Pulmonary artery endothelial cell (primary cell): ENCODE measurements around the gene TMEM273. TPM values are rescaled to one million over a fixed set of nuclear protein-coding genes. Genes with fewer than 3 reads are reported as not detected.

Source experiments
- DNase-seq: peaks from one replicate; pipeline ENCODE4 v3.0.0-alpha.2; 2011; ENCODE audit warnings: low read depth, low spot score
- total RNA-seq: library from RNA; depleted of rRNA; stranded (reverse); fragments of >200 nt; gene quantifications from 2 replicates; pipeline ENCODE4 v1.2.3, GENCODE V29; 2014

Gene TMEM273
- total RNA-seq, 1 donor from 2014 or later: 1.3 TPM

- DNase-seq: no peak
Observed at GRCh38 chr10:49164559-49165188, 23.5 kb downstream of the TMEM273 start.

DNA sequence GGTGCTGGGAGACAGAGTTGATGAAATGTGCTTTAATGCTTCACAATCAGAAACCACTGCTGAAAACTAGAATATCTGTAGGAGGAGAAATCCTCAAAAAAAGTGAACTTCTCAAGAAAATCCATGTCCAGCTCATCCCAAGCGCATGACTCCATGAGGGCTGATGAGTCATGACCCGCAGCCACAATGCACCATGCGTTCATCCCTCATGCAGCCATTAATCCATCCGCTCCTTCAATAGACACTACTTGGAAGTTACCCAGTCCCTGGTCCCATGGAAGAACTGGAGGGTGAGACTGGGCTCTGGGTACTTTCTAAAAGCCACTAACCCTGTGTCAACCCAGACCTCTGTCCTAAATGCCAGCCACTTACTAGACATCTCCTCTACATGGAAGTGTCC lies 24.4 kb downstream of the TMEM273 start:
- no peak for DNase-seq

GRCh38 chr10:49162761-49163310 lies 25.4 kb downstream of the TMEM273 start:
- DNase-seq: no peak

- DNase-seq: no peak
Observed at GRCh38 chr10:49162063-49162462, 26.1 kb downstream of the TMEM273 start.

GRCh38 chr10:49161411-49161997 lies 26.7 kb downstream of the TMEM273 start:
- no peak for DNase-seq

- no peak for DNase-seq
Observed at GRCh38 chr10:49160814-49161213, 27.4 kb downstream of the TMEM273 start.

GRCh38 chr10:49160110-49160509 lies 28.1 kb downstream of the TMEM273 start:
- DNase-seq: no peak

DNA sequence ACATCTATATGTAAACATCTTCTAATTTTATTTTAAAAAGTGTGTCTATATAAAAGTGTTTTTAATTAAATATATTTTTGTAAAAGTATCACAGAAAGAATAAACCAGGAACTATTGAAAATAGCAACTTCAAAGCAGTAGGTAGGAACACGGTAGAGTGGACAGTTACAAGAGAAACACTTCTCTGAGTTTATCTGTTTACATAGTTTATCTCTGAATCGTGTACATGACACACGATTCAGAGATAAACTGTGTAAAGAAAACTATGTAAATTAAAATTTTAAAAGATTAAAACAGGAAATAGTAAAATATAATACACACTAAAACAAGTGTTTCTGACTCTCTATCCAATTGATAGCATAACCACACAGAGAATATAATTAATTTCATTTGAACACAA lies 29.3 kb downstream of the TMEM273 start:
- DNase-seq: no peak

DNA sequence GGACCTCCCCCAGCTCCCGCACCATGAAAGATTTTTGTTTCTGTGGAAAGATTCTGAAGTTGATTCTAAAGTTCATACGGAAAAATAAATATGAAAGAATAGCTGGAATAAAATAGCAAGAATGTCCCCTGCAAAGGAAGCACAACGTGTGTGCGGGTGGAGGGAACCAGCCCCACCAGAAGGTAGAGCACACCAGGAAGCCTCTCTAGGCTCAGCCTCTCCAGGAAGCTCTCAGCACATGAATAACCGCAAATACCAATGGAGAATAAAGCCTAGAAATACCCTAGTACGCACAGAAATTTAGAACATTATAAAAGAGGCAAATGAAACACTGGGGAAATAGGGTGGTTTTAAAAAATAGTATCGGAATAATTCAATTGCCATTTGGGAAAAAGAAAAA lies 29.8 kb downstream of the TMEM273 start:
- DNase-seq: no peak

DNA sequence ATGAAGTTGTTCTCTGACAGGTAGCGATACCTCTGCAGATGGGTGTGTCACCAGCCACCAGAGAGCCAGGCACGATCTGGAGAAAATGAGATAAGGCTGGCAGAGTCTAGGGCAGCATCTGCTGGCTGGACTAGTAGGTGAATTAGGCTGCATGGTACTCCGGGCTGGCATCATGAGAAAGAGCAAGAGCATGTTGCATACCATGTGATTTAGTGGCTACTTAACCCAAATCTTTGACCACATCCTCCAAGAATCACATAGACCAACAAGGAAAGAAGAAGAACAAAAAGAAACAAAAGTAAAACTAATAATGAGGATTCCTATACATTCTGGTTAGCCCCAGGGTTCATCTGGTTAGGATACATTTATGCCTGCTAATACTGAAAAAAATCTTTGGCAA lies 31.0 kb downstream of the TMEM273 start:
- DNase-seq: no peak

- no peak for DNase-seq
Observed at GRCh38 chr10:49154641-49155040, 33.5 kb downstream of the TMEM273 start.

DNA sequence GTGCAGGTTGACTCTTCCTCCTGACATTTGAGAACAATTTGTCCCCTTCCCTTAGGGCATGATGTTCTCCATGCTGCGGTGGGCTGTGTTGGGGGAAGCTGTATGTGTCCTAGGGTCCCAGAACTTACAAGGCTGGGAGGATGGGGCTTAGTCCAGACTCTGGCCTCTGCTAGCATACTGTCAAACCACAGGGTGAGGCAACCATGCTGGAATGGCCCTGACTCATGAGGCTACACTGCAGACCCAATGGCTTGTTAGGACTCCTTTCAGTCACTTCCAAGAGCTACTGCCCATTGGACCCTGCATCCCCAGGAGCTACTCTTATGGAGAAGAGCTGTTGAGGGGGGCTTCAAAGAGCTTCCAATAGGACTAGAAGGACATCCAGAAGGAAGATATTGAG lies 34.2 kb downstream of the TMEM273 start:
- no peak for DNase-seq

- no peak for DNase-seq
Observed at GRCh38 chr10:49153115-49153514, 35.1 kb downstream of the TMEM273 start.

DNA sequence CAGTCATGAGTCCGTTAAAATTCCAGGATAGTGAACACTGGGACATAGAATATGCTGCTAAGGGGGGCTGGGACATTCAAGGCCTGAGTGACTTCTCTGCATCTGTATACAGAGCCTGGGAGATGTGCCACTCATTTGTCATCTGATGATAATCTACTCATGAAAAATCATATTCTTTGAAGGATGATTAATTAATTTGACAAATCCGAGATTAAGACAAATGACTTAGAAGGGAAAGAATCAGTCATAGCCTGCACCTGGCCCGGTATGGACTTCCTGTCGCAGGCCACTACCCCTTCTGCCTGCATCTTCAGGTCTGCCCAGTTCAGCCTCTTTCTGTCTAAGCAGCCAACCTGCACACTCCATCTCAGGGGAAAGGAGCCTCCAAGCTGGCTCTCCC lies 35.5 kb downstream of the TMEM273 start:
- no peak for DNase-seq

GRCh38 chr10:49152037-49152436 lies 36.2 kb downstream of the TMEM273 start:
- no peak for DNase-seq

DNA sequence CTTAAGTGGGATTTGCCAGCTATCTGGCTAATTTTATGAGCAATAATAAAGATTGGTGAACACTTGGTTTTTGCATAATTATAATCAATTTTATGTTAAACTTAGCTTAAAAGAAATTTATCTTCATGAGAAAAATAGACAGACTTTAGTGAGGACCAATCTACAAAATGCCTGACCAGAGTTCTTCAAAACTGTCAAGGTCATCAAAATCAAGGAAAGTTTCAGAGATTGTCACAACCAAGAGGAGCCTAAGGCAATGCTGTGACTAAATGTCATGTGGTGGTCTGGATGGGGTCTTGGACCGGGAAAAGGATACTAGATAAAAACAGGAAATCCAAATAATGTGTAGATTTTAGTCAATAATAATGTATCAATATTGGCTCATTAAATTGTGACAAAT lies 36.7 kb downstream of the TMEM273 start:
- no peak for DNase-seq

GRCh38 chr10:49151025-49151445 lies 37.2 kb downstream of the TMEM273 start:
- no peak for DNase-seq

DNA sequence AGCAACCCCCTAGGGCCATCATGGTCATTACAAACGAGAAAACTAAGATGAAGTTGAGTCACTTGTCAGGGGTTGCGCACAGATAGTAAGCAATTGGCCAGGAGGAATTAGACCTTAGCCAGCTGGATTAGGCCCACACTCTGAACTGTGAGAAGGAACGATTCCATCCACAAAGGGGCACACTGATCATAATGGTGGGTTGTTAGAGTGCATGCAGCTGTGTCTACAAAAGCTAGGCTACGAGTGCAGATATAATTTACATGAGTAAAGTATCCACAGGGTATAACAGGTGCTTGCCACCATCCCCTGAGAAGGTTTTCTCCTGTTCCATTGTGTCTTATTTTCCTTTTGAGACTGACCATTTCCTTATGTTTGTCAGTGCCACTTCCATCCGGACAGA lies 37.8 kb downstream of the TMEM273 start:
- no peak for DNase-seq

DNA sequence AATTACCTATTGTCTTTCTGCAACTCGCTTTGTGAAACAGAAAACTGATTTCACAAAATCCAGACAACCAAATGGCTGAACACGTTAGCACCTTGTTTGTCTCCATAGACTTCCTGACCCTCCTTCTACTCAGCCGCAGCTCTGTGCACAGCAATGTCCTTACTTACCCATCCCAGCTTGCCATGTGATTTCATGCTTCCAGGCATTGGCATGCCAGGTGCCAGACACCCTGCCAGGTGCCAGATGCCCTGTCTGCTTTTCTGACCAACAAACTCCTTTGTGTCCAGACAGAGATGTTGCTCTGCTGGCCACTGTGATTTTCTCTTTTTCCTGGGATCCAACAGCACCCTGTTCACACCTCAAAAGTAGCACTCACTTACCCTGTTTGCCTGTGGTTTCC lies 38.3 kb downstream of the TMEM273 start:
- no peak for DNase-seq

- DNase-seq: no peak
Observed at GRCh38 chr10:49144058-49144720, 44.0 kb downstream of the TMEM273 start.

GRCh38 chr10:49143249-49143648 lies 44.9 kb downstream of the TMEM273 start:
- DNase-seq: no peak

DNA sequence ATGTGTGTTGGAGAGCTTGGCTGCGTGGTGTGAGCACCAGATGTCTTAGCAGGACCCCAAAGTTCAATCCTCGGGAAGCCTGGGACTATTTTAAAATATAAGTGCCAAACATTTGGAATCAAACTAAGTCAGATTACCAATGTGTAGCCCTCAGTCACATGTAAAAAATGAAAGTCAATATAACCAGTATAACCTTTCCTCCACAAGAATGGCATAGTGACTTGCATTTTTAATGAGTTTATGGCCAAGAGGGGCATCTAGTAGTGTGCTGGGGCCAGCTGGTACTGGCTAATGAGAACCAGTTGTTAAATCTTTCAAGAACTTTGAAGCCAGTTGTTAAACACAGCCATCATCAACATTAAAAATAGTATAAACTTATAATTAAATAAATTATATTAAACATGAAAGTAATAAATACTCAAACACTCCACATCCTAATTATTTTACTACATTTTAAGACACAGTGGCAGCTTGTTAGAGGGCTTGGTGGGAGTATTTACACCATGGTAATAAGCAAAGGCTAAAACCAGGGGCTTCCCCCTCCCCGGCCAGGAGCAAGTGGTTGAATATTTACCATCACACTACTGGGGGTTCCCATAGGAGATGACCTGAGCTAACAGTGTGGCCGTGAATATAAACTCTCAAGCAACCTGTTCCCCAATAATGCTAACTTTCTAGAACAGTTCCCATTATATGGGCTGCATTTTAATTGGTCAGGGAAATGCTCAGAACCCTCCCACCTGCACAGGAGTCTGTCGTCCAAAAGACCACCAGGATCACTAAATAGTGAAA lies 46.5 kb downstream of the TMEM273 start:
- no peak for DNase-seq
